ENCODE measurements around the gene TJP1. TPM values are rescaled to one million over a fixed set of nuclear protein-coding genes. Genes with fewer than 3 reads are reported as not detected.

Gene TJP1
- total and polyA plus RNA-seq, 2 donors (not counting 1 experiment from before 2014, with no cell fraction given): 0.10 TPM; not detected in 1

DNA sequence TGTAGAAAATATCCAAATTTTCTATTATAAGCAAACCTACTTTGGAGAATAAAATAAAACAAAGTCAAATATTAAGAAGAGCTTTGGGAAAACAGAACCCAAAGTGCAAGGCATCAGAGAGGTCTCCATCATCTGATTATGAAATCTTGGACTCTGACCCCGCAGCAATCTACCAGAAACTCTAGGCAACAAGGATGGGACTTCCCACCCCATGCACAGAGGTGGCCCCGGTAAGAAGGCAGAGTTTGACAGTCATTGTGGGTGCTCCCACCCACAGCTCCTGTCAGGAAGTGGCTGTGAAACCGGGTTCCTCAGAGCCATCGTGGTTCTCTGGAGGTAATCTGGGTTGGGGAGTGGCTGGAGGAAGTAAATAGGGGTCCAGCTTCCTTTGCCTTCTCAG lies 37.0 kb upstream of the TJP1 start:
- Histone ChIP-seq H3K9ac (ENCODE audit: low read length) (no peak overlapping the region), H3K79me2 (ENCODE audit: control insufficient read depth, insufficient read depth, low read length) (no peaks in the 10 kb centered on the region), H3K9me3 (ENCODE audit: control extremely low read depth in 1 of 3, control insufficient read depth in 2 of 3, insufficient read depth in 1 of 3, low read length in 2 of 3) (peaks cover 0 to 4% (median 0%) of the 10 kb centered on the region in 3 donors), H3K4me1 (ENCODE audit: control insufficient read depth in 2 of 2, insufficient read depth in 2 of 2, low read length in 2 of 2) (no peaks in the 10 kb centered on the region), H3K27ac (ENCODE audit: low read length in 2 of 2) (no peak overlapping the region), H2AFZ (ENCODE audit: insufficient read depth, low read depth, low read length, poor library complexity, severe bottlenecking) (no peak overlapping the region), H4K20me1 (ENCODE audit: control insufficient read depth, insufficient read depth, low read length, poor library complexity, severe bottlenecking) (no peaks in the 10 kb centered on the region), H3K36me3 (replicated peaks in 1 of 2; ENCODE audit: control extremely low read depth in 1 of 2, control insufficient read depth in 1 of 2, extremely low read depth in 1 of 2, insufficient read depth in 2 of 2, low read length in 1 of 2) (no peaks in the 10 kb centered on the region), H3K4me3 (ENCODE audit: control extremely low read depth in 1 of 5, extremely low read depth in 1 of 5, insufficient read depth in 1 of 5, low read depth in 2 of 5, low read length in 4 of 5) (no peak overlapping the region), H3K4me2 (replicated peaks; ENCODE audit: low read depth, low read length, poor library complexity, severe bottlenecking) (no peak overlapping the region), H3K27me3 (replicated peaks in 1 of 4; ENCODE audit: control extremely low read depth in 1 of 4, control insufficient read depth in 3 of 4, insufficient read depth in 4 of 4, low read length in 3 of 4) (no peaks in the 10 kb centered on the region)
- Mint-ChIP-seq H3K4me1 (no peaks in the 10 kb centered on the region), H3K4me3 (no peak overlapping the region), H3K27ac (no peak overlapping the region), H3K27me3 (peaks cover 11% of the 10 kb centered on the region), H3K9me3 (ENCODE audit: insufficient read depth) (no peaks in the 10 kb centered on the region)
- CTCF ChIA-PET: no interaction called here
- no peak for ATAC-seq (ENCODE audit: low read depth)
- TF ChIP-seq, protein P1, sequence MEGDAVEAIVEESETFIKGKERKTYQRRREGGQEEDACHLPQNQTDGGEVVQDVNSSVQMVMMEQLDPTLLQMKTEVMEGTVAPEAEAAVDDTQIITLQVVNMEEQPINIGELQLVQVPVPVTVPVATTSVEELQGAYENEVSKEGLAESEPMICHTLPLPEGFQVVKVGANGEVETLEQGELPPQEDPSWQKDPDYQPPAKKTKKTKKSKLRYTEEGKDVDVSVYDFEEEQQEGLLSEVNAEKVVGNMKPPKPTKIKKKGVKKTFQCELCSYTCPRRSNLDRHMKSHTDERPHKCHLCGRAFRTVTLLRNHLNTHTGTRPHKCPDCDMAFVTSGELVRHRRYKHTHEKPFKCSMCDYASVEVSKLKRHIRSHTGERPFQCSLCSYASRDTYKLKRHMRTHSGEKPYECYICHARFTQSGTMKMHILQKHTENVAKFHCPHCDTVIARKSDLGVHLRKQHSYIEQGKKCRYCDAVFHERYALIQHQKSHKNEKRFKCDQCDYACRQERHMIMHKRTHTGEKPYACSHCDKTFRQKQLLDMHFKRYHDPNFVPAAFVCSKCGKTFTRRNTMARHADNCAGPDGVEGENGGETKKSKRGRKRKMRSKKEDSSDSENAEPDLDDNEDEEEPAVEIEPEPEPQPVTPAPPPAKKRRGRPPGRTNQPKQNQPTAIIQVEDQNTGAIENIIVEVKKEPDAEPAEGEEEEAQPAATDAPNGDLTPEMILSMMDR (IDR thresholded peaks at IDR 0.05): no peak
- TF ChIP-seq EZH2 (IDR thresholded peaks at IDR 0.05; ENCODE audit: borderline replicate concordance, insufficient read depth, low read depth, low read length, poor library complexity, severe bottlenecking): no peak
- WGBS (ENCODE audit: insufficient coverage): 50% methylated on average over 2 of the region's 4 CpGs
- POLR2A ChIA-PET: no interaction called here
- intact Hi-C loops (cut with micrococcal nuclease): no loop called here
- DNase-seq: no peak

DNA sequence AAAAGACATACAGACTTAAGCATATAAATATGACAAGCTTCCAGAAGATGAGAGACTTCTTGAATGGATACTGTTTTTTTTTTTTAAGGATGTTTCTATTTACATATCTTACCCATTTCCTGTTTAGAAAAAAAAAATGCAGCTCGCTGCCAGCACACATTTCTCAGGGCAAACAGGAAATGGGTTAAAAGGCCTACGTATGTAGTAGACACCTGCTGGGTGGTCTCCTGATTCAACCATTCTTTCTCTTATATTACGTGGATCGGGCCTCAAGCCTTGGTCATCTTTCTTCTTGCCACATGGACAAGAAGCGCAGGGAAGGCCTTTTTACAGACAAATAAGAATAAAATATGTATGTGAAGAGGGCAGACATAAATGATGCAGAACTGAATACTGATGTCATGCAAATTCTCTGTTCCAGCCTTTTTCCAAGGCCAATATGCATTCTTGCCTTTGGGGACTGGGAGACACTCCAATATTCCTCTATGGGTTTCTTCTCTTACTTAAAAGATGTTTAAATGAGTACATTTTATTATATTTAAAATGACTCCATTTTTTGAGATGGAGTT lies 35.0 kb upstream of the TJP1 start:
- H3K27me3 Mint-ChIP-seq: peaks cover 12% of the 10 kb centered on the region
- no peak overlapping the region for H3K4me2 ChIP-seq (replicated peaks; ENCODE audit: low read depth, low read length, poor library complexity, severe bottlenecking)
- no peaks in the 10 kb centered on the region for H3K9me3 Mint-ChIP-seq (ENCODE audit: insufficient read depth)
- H3K36me3 ChIP-seq (replicated peaks in 1 of 2; ENCODE audit: control extremely low read depth in 1 of 2, control insufficient read depth in 1 of 2, extremely low read depth in 1 of 2, insufficient read depth in 2 of 2, low read length in 1 of 2): no peaks in the 10 kb centered on the region
- no peak overlapping the region for H2AFZ ChIP-seq (ENCODE audit: insufficient read depth, low read depth, low read length, poor library complexity, severe bottlenecking)
- peaks cover 0 to 4% (median 0%) of the 10 kb centered on the region in 3 donors for H3K9me3 ChIP-seq (ENCODE audit: control extremely low read depth in 1 of 3, control insufficient read depth in 2 of 3, insufficient read depth in 1 of 3, low read length in 2 of 3)
- WGBS (ENCODE audit: insufficient coverage): no CpG with 5 or more reads among the region's 5 CpGs
- no peaks in the 10 kb centered on the region for H3K79me2 ChIP-seq (ENCODE audit: control insufficient read depth, insufficient read depth, low read length)
- TF ChIP-seq, protein P1 (IDR thresholded peaks at IDR 0.05): no peak
- TF ChIP-seq EZH2 (IDR thresholded peaks at IDR 0.05; ENCODE audit: borderline replicate concordance, insufficient read depth, low read depth, low read length, poor library complexity, severe bottlenecking): no peak
- ChIA-PET CTCF (no interaction called here), POLR2A (no interaction called here)
- no peaks in the 10 kb centered on the region for H3K27me3 ChIP-seq (replicated peaks in 1 of 4; ENCODE audit: control extremely low read depth in 1 of 4, control insufficient read depth in 3 of 4, insufficient read depth in 4 of 4, low read length in 3 of 4)
- intact Hi-C loops (cut with micrococcal nuclease): no loop called here
- no peak overlapping the region for H3K4me3 Mint-ChIP-seq
- DNase-seq (no peak), ATAC-seq (ENCODE audit: low read depth) (no peak)
- H3K4me1 ChIP-seq (ENCODE audit: control insufficient read depth in 2 of 2, insufficient read depth in 2 of 2, low read length in 2 of 2): no peaks in the 10 kb centered on the region
- H3K27ac ChIP-seq (ENCODE audit: low read length in 2 of 2): no peak overlapping the region
- H3K4me3 ChIP-seq (ENCODE audit: control extremely low read depth in 1 of 5, extremely low read depth in 1 of 5, insufficient read depth in 1 of 5, low read depth in 2 of 5, low read length in 4 of 5): no peak overlapping the region
- no peak overlapping the region for H3K9ac ChIP-seq (ENCODE audit: low read length)
- no peaks in the 10 kb centered on the region for H4K20me1 ChIP-seq (ENCODE audit: control insufficient read depth, insufficient read depth, low read length, poor library complexity, severe bottlenecking)
- no peak overlapping the region for H3K27ac Mint-ChIP-seq
- no peaks in the 10 kb centered on the region for H3K4me1 Mint-ChIP-seq

Data from B cell (primary cell).